Activated naive CD4-positive, alpha-beta T cell treated with Interleukin-2 at 50 U/mL for 16 hours (primary cell): Measurements from ENCODE around the gene ZMYM4.

Experiments
- DNase-seq: peaks from one replicate; pipeline ENCODE4 v3.0.0-alpha.2; 2020

ZMYM4 gene

DNA sequence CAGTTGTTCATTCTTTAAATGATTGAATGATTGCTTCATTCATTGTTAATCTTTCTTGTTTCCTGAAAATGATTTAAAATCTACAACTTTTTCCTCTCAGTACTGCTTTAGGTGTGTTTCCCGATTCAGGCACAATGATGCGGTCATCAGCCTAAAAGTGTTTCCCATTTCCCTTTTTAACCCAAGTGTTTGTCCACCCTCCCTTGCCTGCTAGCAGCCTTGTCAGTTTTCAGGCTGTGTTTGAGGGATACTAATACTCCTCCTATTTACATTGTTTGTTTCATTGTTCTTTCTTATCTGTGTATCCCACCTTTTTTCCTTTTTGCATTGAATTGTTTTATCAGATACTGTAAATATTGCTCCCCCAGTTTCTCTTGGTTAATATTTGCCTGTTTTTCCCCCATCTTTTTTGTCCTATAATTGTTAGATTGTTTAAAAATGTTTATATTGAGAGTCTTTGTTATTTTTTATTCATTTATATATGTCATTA lies 157.6 kb downstream of the ZMYM4 start:
- DNase-seq: no peak

DNA sequence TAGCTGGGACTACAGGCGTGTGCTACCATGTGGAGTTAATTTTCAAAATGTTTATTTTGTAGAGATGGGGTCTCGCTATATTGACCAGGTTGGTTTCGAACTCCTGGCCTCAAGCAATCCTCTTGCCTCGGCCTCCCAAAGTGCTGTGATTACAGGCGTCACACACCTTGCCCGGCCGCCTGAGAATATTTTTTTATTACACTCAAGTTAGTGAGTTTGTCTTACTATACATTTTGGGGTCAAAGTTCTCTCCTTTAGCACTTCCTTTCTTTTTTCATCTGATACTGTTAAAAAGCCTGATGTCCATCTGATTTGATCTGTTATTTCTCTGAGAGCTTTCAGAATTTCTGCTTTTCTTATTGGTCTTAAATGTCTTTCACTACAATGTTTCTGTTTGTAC lies 159.9 kb downstream of the ZMYM4 start:
- DNase-seq: no peak

DNA sequence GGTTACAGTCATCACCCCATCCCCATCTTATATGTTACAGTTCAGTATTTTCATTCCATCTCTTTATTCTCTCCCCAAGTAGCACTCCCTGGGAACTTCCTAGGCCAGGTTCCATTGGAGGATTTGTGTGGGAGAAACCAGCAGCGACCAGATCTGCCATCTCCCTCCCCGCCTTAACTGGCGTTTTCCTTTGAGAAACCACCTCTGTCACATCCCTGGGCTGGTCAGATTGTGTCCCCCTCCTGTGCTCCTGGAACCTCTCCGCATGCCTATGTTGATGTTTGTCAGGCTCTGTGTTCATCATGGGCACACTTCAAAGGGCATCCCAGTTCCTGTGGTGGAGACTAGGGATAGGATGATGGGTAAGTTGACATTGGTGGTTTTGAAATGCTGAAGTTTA lies 162.3 kb downstream of the ZMYM4 start:
- DNase-seq: no peak

- DNase-seq: no peak
These were observed 162.7 kb downstream of the ZMYM4 start for GRCh38 chr1:35431173-35431599.

- DNase-seq: no peak
These were observed 163.7 kb downstream of the ZMYM4 start for GRCh38 chr1:35432231-35432630.

- no peak for DNase-seq
These were observed 165.2 kb downstream of the ZMYM4 start for GRCh38 chr1:35433714-35434113.

DNA sequence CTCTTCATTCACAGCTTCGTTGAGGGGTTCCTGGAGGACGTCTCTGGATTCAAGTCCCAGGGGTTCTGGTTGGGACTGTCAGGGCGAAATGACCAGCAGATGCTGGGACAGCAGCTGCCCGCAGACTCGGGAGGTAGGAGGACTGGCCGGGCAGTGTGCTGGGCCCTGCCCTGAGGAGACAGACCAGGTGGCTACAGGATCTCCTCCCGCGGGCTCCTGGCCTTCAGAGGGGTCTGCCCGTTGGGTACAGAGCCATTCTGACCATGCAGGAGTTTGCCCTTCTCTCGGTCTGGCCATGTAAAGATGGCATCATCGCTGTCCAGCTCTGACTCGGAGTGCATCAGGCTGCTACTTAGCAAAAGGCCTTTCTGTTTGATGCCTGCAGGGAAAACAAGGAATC lies 166.2 kb downstream of the ZMYM4 start:
- no peak for DNase-seq

- DNase-seq: no peak
These were observed 167.6 kb downstream of the ZMYM4 start for GRCh38 chr1:35436078-35436477.

- DNase-seq: no peak
These were observed 168.7 kb downstream of the ZMYM4 start for GRCh38 chr1:35437200-35437599.

DNA sequence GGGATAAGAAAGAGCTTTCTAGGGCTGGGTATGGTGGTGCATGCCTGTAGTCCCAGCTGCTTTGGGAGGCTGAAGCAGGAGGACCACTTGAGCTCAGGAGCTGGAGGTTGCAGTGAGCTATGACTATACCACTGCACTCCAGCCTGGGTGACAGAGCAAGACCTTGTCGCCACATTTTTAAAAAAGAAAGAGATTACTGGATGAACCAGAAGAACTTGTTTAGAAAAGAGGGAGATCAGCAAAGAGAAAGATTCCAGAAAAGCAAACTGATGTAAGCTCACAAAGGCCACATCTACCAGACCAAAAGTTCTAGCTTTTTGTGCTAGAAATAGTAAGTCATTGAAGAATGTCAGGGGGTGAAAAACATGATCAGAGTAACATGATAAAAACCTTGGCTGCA lies 171.1 kb downstream of the ZMYM4 start:
- no peak for DNase-seq

DNA sequence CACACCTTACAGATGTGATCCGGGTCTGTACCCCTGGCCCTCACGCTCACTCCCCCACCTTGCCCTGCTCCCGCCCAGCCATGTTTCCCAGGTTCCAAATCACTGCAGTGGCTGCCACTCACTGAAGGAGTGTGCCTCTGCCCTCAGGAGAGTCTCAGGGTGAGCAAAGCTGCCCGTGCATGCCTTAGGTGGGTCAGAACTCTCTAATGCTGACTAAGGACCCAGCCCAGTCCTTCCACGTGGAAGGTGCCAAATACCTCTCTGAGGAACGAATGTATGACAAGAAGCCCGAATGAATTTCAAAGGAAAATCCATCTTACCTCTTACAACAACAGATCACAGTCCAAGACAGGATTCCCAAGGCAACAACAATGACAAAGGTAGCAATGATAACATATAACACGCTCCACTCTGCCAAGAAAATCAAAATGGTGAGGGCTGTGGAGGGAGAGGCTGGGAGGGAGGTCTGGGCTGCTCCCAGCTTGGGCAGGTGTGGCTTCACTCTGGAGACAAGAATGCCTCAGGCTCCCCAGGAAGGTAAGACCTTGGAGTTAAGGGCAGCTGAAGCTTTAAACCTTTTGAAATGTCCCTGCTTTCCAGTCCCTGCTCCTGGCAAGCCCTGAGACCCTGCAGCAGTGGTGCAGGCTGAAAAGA lies 173.5 kb downstream of the ZMYM4 start:
- no peak for DNase-seq

DNA sequence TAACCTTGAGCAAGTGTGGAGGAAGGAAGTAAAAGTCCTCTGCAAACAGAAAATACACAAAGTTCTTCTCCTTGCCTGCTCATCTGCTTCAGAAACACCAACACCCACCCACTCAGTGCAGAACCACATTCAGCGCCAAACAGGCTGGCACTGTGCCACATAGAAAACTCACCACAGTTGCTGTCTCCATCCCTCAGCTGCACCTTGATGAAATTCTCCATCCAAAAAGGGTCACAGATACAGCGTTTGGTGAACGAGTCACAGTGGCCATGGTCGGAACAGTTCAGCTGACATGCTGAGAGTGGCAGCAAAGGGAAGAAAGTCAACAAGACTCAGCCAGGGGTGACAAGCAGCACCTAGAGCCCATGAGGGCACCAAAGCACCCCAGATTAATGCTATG lies 174.2 kb downstream of the ZMYM4 start:
- DNase-seq: peak; percentile 30

DNA sequence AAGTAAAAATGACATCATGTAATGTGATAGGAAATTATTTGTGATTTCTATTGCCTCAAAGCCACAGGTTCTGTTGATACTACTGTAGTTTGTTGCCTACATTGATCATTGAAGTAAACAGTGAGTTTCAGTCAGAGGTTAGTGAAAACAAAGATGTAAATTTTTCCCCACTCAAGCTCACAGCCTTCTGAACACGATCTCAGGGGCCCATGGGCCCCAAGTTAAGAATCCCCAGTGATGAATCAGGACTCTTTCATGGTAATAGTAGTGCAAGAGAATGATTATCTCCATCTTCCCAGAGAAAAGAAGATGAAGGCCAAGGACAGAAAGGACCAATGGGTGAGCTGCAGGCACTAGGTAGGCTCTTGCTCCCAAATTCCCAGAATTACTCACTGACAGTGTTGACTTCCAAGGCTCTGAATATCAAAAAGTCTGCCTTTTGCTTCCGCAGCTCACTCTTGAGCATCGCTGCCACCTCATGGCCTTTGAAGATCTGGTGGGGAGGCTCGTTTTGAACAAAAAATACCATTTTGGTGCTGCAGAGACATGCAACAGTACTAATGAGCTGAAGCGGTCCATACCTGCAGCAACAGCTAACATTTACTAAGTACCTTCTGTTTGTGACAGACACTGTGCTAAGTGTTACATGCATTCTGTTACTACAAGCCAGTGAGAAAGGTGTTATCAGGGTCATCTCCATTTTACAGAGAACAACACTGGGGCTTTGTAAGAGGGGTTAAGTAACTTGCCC lies 175.4 kb downstream of the ZMYM4 start:
- no peak for DNase-seq

DNA sequence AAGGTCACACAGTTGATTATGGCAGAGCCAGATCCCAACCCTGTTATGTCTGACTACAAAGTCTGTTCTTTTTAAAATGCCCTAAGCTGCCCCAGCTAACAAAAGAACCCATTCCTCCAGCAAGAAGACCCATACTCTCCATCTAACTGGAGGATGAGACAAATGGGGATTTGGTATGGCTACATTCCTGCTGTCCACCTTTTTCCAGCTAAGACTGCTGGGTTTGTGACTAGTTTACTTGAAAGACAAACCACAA lies 175.9 kb downstream of the ZMYM4 start:
- DNase-seq: no peak

DNA sequence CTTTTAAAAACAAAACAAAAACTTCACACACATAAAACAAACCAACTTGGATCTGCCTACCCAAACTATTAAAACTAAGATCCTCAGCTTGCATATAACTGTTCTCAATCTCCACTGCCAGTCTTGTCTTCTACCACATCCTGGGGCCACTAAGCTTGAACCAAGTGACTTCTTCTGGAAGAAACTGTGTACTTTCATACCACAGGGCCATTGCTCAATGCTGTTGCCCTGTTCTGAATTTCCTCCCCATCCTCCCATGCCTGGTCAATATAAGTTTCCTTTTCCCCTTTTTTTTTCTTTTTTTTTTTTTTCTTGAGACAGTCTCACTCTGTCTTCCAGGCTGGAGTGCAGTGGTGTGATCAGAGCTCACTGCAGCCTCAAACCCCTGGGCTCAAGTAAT lies 178.8 kb downstream of the ZMYM4 start:
- no peak for DNase-seq

DNA sequence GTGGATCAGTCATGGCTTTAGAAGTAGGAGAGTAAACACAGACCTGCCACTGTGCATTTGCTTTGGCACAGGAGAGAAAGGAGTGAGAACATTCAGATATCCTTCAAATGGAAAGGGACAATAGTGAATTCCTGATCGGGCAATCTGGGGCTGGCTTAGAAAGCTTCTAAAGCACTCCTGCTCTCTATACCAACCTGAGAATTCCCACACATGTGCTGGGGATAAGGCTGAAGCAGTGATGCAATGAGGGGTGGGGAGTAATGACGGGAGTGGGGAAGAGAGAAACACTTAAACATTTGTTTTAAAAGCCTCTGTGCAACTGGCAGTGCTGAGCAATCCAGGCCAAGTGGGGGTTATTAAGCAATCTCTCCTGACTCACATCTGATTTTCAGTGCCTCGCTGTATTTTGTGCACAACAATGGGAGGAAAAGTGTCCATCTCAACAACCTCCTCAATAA lies 179.9 kb downstream of the ZMYM4 start:
- DNase-seq: no peak

- no peak for DNase-seq
These were observed 181.0 kb downstream of the ZMYM4 start for GRCh38 chr1:35449334-35450008.

DNA sequence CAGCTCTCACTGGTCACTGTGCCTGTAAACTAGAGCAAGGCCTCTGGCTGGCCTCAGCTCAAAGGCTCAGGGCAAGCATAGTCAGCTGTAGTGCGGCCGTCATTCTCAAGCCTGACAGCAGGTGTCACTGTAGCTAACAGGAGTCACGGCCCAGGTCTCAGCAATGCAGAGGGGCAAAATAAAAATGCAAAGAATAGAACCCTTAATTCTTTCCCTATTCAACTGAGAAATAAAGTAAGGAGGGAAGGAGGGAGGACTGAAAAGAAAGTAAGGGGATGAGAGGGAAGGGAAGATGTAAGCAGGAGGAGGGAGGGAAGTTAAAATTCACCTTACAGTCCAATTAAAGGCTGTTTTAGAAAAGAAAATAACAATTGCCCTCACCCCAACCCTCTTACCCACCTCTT lies 182.6 kb downstream of the ZMYM4 start:
- peak; percentile 85 for DNase-seq

- no peak for DNase-seq
These were observed 183.7 kb downstream of the ZMYM4 start for GRCh38 chr1:35452106-35452774.

DNA sequence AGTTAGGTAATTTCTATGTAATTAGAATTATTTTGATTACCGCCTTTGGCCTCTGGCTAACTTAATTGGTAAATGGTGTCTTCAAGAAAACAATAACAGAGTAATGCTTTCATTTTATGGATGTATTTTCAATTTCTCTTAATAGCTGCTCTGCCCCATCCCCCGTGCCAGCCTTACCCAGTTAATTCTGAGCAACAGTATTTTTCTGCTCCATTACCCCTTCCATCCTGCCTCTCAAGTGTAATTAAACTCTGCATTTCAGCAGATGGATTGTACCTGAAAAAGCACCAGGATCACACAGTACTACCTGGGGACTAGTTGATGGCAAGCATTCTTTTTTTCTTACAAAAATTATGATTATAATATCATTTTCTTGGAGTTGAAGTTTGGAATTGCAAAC lies 184.5 kb downstream of the ZMYM4 start:
- DNase-seq: no peak

DNA sequence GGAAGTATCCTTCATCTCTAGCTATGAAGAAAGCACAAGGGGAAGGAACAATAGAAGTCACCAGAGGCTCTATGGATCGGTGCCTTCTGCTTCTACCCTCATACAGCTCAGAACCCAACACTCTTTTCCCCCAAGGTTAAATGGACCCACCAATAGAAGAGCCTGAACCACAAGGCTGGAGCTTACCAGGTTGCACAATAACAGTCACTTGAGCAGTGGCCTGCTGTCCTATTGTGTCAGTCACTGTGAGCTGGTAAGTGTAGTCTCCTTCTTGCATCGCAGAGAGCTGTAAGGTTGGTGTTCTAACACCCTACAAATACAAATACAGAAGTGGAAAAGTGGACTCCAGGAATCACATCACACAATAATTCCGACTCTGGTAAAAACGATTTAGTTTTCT lies 185.7 kb downstream of the ZMYM4 start:
- no peak for DNase-seq

DNA sequence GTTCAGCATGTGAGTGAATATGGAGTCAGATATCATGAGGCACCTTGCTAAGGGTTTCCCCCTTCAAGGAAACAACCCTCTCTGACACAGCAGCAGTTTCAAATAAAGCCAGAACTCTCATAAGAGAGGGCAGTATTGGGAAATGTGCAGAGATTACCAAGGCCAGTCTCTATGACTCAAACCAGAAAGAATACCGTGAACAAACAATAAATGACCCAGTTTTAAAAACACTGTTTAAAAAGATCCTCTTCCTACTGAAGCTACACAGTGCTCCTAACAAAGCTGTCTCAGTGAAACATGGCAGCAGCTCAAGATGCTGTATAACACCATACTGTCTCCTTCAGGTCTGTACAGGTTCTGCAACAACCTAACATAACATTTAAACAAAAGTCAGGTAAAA lies 186.1 kb downstream of the ZMYM4 start:
- no peak for DNase-seq

GRCh38 chr1:35460796-35461195 lies 192.3 kb downstream of the ZMYM4 start:
- DNase-seq: no peak
